ENCODE data around the gene SYMPK.

SYMPK gene

DNA sequence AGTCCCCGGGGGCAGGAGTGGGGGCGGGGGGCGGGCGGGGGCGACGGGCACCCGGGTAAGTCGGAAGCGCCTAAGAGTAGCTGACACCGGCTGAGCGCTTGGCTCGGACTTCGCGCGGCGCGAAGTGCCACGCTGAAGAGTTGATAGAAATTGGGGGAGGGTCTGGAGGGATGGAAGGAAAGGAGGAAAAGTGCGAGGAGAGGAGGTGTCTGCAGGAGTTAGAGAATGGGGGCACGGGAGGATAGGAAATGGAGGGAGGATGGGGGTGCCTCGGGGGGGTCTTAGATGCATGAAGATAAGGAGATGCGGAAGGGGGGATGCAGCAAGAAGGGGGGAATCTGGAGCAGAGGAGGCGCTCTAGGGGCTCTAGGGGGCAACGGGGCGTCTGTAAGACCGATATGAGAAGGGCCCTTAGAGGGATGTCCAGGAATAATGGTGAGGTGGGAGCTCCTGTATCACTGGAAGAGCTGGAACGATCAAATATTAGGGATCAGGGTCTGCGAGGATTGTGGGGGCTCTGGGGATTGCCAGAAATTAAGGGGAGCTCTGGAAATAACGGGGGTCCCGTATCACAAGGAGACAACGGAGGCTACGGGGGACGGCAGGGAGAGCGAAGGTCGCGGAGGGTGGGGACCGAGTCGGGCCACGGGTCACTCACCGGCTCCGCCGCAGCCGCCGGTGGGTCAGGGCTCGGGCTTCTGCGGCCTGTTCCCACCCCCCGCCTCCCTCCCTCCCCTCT lies 39.1 kb upstream of the SYMPK start, which contains the start of gene MYPOP:
Gene MYPOP, minus strand, starts transcription at position 702 of the 739 bp plus-strand sequence. CDS start 840 bp downstream, outside the sequence.
- TF ChIP-seq CTCF (IDR thresholded peaks at IDR 0.05; ENCODE audit: low read depth, low read length, poor library complexity, severe bottlenecking) (peak; percentile 12), EZH2phosphoT487 (IDR thresholded peaks at IDR 0.05; ENCODE audit: borderline replicate concordance, low read length) (no peak)
- Histone ChIP-seq H3K79me2 (ENCODE audit: control insufficient read depth, low read length) (peaks cover 27% of the 10 kb centered on the region), H4K20me1 (ENCODE audit: control insufficient read depth, insufficient read depth, low read depth, low read length) (no peaks in the 10 kb centered on the region), H3K36me3 (ENCODE audit: control insufficient read depth, low read length) (peaks cover 30% of the 10 kb centered on the region), H3K4me2 (ENCODE audit: low read length) (peak within 1 kb of the TSS; percentile 89), H3F3A (ENCODE audit: control insufficient read depth, insufficient read depth) (no peaks in the 10 kb centered on the region), H3K9me3 (ENCODE audit: control insufficient read depth, insufficient read depth, low read length) (no peaks in the 10 kb centered on the region), H3K9me2 (replicated peaks; ENCODE audit: control insufficient read depth, low read length) (no peaks in the 10 kb centered on the region), H3K4me3 (ENCODE audit: low read length) (peak within 1 kb of the TSS; percentile 88), H3K27me3 (ENCODE audit: control insufficient read depth, low read length) (no peaks in the 10 kb centered on the region), H3K4me1 (ENCODE audit: control insufficient read depth, low read length) (peaks cover 24% of the 10 kb centered on the region), H3K27ac (ENCODE audit: low read depth, low read length) (peak within 1 kb of the TSS; percentile 54)

DNA sequence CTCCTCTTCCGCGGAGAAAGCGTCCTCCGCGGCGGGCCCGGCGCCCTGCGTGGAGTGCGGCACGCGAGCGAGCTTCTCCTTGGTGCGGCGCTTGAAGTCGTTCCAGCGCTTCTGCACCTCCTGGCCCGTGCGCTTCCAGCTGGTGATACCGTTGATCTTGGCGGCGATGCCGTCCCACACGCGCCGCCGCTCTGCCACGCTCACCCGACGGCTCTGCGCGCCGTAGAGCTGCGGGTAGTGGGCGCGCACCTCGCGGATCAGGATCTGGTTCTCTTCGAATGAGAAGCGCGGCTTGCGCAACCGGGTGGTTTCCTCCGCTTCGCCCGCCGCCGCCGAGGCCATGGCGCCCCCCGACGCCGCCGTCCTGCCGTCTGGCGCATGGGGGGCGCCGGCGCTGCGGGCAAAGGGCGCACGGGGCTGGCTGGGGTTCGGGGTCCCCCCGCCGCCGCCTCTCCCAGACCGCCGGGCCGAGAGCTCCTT lies 38.5 kb upstream of the SYMPK start:
- H3K4me2 ChIP-seq (ENCODE audit: low read length) = peak overlapping the region; percentile 85
- no peaks in the 10 kb centered on the region for H3K9me2 ChIP-seq (replicated peaks; ENCODE audit: control insufficient read depth, low read length)
- H3F3A ChIP-seq (ENCODE audit: control insufficient read depth, insufficient read depth) = no peaks in the 10 kb centered on the region
- H3K27ac ChIP-seq (ENCODE audit: low read depth, low read length) = no peak overlapping the region
- peaks cover 30% of the 10 kb centered on the region for H3K36me3 ChIP-seq (ENCODE audit: control insufficient read depth, low read length)
- no peaks in the 10 kb centered on the region for H3K27me3 ChIP-seq (ENCODE audit: control insufficient read depth, low read length)
- H4K20me1 ChIP-seq (ENCODE audit: control insufficient read depth, insufficient read depth, low read depth, low read length) = no peaks in the 10 kb centered on the region
- TF ChIP-seq CTCF (IDR thresholded peaks at IDR 0.05; ENCODE audit: low read depth, low read length, poor library complexity, severe bottlenecking) (no peak), EZH2phosphoT487 (IDR thresholded peaks at IDR 0.05; ENCODE audit: borderline replicate concordance, low read length) (no peak)
- H3K79me2 ChIP-seq (ENCODE audit: control insufficient read depth, low read length) = peaks cover 27% of the 10 kb centered on the region
- H3K9me3 ChIP-seq (ENCODE audit: control insufficient read depth, insufficient read depth, low read length) = no peaks in the 10 kb centered on the region
- H3K4me3 ChIP-seq (ENCODE audit: low read length) = peak overlapping the region; percentile 88
- peaks cover 24% of the 10 kb centered on the region for H3K4me1 ChIP-seq (ENCODE audit: control insufficient read depth, low read length)

DNA sequence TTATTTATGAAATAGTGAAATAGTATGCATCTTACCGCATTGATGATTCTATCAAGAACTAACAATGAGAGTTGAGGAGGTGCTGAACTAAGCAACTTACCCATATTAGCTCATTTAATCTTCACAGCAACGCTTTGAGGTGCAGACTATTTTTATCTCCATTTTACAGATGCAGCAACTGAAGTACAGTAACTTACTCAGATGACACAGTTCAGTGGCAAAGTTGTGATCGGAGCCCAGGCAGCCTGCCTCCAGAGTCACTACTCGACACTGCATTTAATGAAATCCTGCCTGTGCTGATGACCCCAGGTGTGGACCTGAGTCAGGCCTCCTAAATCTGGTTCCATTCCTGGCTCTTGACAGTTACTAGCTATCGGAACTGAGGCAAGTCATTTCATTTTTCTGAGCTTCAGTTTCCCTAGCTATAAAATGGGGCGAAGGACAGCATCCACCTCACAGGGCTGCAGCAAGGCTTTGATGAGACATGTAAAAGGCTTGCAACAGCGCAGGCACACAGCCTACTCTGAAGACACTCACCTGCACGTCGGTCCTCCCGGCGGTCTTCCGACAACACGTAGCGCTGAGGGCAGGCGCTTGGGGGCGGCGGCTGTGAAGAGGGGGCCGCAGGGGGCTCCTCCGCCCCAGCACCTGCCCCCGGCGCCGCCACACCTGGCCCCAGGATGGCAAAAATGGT lies 37.9 kb upstream of the SYMPK start:
- peaks cover 24% of the 10 kb centered on the region for H3K4me1 ChIP-seq (ENCODE audit: control insufficient read depth, low read length)
- peak overlapping the region; percentile 88 for H3K4me3 ChIP-seq (ENCODE audit: low read length)
- H3K27me3 ChIP-seq (ENCODE audit: control insufficient read depth, low read length) = no peaks in the 10 kb centered on the region
- no peaks in the 10 kb centered on the region for H3K9me2 ChIP-seq (replicated peaks; ENCODE audit: control insufficient read depth, low read length)
- no peaks in the 10 kb centered on the region for H3F3A ChIP-seq (ENCODE audit: control insufficient read depth, insufficient read depth)
- H3K4me2 ChIP-seq (ENCODE audit: low read length) = peak overlapping the region; percentile 85
- TF ChIP-seq CTCF (IDR thresholded peaks at IDR 0.05; ENCODE audit: low read depth, low read length, poor library complexity, severe bottlenecking) (no peak), EZH2phosphoT487 (IDR thresholded peaks at IDR 0.05; ENCODE audit: borderline replicate concordance, low read length) (no peak)
- no peaks in the 10 kb centered on the region for H4K20me1 ChIP-seq (ENCODE audit: control insufficient read depth, insufficient read depth, low read depth, low read length)
- H3K9me3 ChIP-seq (ENCODE audit: control insufficient read depth, insufficient read depth, low read length) = no peaks in the 10 kb centered on the region
- H3K79me2 ChIP-seq (ENCODE audit: control insufficient read depth, low read length) = peaks cover 27% of the 10 kb centered on the region
- no peak overlapping the region for H3K27ac ChIP-seq (ENCODE audit: low read depth, low read length)
- peaks cover 30% of the 10 kb centered on the region for H3K36me3 ChIP-seq (ENCODE audit: control insufficient read depth, low read length)

Measured in DOHH2 (cell line).